GM19328 (cell line): ENCODE measurements around the gene SNAI3.
"Not testable (repeated sequence)": the region's sequence is repeated elsewhere in the genome, so short reads cannot be mapped to it uniquely, and the experiment has no call there.

ENCODE experiments used
- ATAC-seq: cut with Tn5 transposase; IDR thresholded peaks from one replicate; pipeline ENCODE4 v1.9.1; 2021; ENCODE audit warnings: mild to moderate bottlenecking, moderate library complexity; ENCODE audit not compliant: unreplicated experiment

SNAI3 gene

DNA sequence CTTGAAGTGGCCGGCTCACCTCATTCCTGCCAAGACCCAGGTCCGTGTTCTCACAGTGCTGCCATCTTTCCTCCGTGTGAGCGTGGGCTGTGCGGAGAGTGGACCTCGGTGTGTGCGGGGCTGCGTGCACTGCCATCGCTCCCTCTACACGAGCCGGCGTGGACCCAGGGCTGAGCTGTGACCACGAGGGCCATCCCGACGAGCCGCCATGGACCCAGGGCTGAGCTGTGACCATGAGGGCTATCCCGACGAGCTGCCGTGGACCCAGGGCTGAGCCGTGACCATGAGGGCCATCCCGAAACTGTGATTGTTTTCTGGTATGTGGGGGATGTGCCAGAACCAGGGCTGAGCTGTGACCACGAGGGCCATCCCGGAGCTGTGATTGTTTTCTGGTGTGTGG is 14.5 kb downstream of the SNAI3 start:
- ATAC-seq = no peak

DNA sequence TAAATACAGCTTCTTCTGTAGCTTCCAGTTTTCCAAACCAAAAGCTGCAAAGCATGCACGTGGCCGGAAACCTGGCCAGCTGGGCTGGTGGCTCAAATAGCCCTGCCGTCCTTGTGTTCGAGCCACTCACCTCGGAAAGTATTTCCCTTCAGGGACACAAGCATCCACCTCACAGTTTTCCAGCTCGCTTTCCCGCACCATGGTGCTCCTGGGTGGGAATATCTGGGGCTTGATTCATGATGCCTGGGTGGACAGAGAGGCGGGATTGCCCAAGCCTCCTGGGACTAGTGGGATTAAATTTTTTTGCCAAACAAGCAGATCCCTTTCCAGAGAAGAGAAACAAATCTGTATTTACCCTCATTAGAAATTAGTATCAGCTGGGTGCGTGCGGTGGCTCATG is 16.3 kb downstream of the SNAI3 start:
- no peak for ATAC-seq

DNA sequence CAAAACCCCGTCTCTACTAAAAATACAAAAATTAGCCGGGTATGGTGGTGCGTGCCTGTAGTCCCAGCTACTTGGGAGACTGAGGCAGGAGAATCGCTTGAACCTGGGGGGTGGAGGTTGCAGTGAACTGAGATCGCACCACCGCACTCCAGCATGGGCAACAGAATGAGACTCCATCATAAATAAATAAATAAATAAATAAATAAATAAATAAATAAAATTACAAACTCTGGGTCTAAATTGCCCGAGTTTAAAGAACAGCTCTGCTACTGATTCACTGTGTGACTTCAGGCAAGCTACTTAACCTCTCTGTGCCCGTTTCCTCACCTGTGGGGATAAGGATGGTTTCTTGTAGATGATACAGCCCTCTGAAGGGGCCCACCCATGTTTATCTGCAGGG is 16.8 kb downstream of the SNAI3 start:
- ATAC-seq = not testable (repeated sequence)

DNA sequence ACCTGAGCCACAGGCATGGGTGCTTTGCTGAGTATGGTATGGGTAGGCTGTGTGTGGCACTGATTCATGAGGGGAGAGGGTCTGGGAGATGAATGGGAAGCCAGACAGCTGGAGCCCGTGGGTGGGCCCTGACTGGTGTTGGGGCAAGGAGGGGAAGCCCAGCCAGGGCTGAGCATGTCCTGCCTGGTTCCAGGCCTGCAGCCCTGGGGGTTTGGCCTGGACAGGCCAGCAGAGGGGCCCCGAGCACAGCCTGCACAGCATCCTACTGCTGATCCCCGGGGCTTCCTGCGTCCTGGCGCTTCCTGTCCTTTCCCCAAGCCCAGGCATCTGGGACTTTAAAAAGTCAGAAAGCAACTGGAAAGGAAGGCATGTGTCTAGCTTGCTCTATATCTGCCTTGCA is 18.8 kb downstream of the SNAI3 start:
- no peak for ATAC-seq

DNA sequence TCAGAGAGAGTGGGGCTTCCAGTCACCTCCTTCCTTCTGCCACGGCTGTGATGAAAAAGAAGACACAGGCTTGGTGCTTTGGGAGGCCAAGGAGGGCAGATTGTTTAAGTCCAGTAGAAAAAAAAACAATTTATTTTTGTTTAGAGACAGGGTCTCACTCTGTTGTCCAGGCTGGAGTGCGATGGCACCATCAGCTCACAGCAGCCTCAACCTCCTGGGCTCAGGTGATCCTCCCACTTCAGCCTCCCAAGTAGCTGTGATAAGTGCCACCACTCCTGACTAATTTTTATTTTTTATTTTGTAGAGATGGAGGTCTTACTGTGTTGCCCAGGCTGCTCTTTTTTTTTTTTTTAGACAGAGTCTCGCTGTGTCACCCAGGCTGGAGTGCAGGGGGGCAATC is 20.7 kb downstream of the SNAI3 start:
- no peak for ATAC-seq

DNA sequence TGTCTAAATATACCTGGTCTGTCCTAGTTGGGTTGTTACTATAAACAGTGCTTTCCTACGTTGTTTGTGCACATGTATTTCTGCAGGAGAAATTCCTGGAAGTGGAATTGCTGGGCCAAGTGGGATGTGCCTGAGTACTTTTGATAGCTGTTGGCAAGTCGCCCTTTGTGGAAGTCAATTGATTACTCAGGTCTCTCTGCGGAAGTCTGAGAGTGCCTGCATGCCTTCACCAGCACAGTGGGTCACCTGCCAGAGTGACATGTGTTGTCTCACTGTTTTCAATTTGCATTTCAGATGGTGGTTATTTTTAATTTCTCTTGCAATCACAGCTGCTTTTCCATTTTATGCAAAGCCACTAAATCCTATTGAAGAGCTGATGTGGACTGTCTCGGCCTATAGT is 21.2 kb downstream of the SNAI3 start:
- no peak for ATAC-seq

DNA sequence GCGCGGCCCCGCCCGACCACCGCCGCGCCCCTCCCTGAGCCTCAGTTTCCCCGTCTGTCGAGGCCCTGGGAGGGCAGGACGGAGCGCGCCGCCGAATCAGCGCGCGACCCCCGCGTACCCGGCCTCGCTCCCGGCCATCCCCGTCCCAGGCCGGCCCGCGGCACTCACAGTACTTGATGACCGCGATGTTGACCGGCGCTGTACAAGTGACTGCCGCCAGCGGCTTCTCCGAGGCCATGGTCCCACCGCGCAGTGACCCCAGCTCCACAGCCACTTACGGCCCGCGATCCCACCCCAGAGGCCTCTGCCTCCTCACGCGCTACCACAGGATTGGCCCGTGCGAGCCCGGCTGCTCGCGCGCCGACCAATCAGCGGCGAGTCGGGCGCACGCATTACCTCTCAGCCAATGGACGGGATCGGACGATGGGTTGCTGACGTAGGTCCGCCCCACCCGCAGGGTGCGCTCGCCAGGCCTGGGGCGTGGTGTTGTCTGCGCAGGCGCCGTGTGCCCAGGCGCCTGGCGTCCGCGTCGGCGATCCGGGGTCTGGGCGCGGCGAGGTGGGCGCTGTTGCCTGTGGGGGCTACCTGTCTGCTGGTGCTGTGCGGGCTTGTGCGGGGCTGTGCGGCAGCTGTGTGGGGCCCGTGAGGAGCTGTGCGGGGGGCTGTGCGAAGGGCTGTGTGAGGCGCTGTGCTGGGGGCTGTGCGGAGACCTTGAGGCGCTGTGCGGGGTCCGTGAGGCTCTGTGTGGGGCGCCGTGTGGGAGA is 23.3 kb downstream of the SNAI3 start, which contains the start of gene MVD:
MVD (minus strand) TSS at position 249 of the 764 bp plus-strand sequence; CDS start at position 238, 11 bp downstream.
- peak; percentile 93 for ATAC-seq

DNA sequence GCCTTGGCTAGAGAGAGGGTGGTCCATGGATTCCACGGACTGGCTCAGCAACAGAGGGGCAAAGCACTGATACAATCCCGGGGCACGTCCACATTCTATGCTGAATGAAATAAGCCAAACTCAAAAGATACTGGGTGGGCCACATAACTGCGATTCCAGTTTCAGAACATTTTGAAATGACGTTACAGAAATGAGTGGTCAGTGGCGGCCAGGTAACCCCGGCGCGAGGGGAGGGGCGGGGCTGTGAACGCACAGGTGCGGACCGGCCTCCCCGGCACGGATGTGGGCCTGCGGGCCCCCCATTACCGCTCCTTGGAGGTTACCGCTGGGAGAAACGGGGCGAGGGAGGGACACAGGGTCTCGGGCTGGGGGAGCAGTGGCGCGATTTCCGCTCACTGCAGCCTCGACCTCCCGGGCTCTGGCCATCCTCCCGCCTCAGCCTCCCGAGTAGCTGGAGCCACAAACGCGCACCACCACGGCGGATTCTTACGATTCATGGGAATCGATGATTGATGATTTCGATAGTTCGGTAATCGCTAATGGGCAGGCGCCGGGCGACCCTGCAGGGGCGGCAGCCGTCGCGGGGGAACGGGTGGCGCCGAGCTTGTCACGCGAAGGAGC is 24.0 kb downstream of the SNAI3 start:
- no peak for ATAC-seq

DNA sequence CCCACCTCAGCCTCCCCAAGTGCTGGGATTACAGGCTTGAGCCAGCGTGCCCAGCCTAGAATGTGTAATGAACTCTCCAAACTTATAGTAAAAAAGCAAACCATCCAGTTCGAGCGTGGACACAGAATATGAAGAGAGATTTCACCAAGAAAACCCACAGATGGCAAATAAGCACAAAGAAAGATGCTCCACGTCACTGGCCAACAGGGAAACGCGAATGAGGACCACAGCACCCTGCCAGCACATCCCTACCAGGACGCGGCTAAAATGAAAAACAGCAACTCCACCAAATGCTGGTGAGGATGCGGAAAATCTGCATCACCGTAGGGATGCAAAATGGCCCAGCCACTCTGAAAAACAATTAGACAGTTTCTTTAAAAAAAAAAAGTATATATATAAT is 24.8 kb downstream of the SNAI3 start:
- no peak for ATAC-seq

DNA sequence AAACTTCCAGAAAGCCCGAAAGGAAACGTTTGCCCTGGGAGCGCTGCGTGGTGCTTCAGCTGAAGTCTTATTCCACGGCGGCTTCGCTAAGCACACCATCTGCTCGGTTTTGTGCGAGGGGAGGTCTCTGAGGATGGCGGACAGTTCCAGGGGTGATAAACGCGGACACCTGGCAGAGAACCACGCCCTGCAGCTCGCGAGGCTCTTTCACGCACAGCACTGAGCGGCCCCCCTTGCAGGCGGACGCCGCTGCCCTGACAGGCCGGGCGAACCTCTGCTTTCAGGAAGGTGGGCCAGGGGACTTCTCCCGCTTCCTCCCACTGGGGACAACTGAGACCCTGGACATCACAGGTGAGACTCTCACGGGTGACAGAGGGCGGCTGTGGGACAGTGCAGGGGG is 27.1 kb downstream of the SNAI3 start:
- no peak for ATAC-seq

DNA sequence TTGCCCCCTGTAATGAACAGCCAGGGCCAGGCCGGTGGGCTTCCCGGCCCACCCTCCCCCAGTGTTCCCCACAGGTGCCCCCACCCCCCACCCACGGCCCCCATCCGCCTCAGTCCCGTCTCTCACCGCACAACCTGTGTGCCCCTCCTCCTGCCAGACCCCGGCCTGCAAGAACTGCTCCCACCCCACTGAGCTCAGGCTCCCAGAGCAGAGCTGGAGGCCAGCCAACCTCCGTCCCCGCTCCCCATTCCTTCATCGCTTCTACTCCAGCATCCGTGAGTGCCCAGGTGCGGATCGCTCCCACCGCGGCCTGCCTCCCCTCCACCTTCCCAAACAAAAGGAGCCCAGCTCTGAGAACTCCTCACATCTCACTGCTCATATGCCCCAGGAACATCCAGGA is 27.6 kb downstream of the SNAI3 start:
- no peak for ATAC-seq

DNA sequence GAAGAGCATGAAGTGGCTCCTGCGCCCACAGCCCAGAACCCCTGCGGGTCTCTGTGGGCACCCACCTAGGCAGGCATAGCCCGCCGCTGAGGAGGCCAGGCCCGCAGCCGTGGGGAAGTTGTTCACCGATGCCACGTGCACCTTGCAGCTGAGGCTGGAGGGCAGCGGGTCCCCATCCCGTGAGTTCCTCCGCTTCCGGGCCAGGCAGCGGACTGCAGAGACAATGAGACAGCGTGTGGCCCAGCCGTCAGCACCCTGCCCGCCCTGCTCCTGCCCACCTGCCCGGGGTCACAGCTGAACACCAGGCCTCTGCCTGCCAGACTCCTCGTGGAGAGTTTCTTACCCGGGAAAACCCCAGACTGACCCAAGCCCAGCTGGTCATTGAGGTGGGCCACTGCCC is 28.9 kb downstream of the SNAI3 start:
- ATAC-seq = no peak

DNA sequence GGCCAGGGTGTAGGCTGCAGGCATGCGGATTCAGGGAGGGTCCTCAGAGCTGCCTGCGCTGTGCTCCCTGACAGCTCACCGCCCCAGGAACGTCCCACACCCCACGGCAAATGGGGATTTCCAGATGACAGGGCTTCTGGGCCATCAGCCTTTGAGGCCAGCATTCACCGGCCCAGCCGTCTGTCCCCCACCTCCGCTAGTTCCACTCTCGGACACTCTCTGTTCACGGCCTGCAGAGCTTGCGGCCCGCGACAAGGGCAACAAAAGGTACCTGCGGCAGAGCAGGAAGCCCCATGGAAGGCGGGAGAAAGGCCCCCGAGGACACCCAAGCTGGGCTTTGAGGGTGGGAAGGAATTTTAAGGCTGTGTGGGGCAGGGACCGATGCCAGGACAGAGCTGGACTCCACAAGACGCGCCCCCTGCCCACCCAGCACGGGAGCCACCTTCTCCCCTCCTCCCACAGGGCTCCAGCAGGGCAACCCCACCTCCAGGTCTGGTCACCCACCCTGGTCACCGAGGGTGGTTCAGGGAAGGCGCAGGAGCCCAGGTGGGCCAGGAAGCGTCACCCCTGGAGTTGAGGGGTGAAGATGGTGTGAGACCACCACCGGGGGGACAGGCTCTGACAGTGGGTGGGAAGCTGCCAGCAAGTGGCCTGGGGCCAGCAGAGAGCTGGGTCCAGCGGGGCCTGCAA is 29.9 kb downstream of the SNAI3 start:
- ATAC-seq = no peak

DNA sequence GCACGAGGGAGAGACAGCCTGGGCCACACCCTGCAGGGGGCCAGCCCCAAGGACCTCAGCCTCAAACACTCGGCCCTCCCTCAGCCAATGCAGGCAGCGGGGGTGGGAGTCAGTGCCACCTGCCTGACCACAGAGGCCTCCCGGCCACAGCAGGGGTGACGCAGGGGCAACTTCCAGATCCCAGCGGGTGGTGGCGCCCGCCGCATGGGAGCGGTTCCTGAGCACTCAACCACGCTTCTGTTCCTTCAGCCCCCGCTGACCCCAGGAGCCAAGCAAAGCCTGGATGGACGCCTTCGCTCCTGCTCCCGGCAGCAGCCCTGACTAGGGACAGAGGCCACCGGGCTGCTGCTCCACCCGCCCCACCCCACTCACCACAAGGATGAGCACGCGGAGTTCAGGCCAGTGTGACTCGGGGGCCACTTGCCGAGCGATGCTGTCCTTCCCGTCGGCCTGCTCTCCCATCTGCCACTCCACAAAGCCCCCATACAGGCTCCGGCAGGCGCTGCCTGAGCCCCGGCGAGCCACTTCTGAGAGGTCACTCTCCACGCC is 30.5 kb downstream of the SNAI3 start:
- no peak for ATAC-seq

DNA sequence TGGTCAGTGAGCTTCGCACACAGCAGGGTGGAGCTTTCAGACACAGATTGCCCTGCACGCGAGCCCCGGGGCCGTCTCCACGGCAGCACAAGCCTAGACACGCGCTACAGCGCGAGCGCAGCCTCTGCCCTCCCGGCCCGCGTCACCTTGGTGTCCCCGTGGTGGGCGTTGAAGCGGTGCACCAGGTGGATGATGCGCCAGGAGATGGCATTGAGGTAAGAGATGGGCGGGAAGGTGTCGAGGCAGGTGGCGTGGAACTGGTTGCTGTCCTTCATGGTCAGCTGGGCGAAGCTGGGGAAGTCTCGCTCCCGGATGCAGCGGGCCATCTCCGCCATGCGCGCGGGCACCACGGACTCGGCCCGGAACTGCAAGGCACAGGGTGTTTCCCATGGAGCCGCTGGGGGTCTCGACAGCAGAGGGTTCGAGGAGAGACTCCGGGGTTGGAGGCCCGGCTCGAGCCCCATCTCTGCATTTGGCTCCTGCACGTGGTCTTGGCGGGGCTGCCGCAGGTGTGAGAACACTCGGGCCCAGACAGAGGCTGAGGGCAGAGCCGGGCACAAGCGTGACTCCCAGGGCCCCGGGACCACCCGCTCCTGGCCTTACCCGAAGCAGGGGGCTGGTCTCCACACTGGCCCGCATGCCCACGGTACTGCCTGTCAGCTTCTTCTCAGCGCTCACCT is 31.1 kb downstream of the SNAI3 start:
- no peak for ATAC-seq

DNA sequence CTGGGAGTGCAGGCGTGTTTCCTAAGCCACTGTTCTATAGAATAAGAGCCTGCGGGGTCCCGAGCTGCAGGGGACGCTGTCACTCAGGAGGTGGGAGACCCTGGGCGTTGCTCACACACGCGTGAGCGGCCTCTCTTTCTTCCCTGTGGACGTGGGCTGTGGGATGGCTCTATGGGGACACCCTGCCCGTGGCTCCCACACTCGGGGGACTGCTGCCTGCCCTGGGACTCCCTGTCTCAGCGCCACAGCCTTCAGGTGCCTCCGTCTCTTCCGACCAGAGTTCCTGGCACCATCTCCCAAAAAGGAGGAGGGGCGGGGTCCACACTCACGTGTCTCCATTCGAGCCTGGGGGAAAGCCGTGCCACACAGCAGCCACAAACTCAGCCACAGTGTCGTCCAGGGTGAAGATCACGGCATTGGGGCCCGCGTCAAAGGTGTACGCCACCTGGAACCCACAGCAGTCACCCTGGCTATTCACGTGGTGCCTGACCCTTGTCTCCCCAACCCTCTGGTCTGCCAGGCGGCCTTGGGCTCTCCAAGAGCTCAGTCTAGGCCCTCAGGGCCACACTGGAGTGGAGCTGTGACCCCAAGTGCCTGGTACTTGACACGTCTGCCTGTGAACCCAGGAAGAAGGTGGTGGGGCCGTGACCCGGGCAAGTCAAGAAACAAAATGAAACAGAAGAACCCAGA is 31.8 kb downstream of the SNAI3 start:
- ATAC-seq = no peak

DNA sequence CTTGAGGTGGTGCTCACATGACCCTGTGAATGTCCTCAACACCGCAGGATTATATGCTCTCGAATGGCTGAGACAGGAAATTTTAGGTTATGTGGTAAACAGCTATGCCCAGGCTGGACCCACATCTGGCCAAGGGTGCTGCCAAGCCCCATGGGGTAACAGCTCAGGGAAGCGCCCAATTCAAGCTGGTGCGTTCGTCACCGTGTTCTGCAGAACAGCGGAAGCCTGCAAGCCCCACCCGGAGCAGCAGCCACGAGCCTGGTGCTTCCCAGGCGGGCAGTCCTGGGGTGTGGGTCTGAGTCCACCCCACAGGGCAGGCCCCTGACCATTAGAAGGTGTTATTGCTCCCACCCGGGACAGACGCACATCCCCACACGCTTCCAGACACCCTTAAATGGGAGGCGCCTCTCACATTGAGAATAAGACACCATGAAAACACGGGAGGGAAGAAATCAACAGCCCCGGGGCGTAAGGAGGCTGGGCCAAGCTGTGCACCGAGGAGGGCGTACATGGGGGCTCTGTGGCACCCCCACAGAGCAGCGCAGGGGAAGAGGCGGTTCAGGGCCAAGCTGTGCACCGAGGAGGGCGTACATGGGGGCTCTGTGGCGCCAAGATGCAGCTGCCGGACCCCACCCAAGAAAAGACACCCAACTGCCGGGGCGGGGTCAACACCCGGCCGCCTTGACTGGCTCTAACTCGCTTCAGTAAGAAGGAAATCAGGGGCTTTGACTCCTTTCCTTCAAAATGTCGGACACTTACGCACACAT is 32.5 kb downstream of the SNAI3 start:
- no peak for ATAC-seq

DNA sequence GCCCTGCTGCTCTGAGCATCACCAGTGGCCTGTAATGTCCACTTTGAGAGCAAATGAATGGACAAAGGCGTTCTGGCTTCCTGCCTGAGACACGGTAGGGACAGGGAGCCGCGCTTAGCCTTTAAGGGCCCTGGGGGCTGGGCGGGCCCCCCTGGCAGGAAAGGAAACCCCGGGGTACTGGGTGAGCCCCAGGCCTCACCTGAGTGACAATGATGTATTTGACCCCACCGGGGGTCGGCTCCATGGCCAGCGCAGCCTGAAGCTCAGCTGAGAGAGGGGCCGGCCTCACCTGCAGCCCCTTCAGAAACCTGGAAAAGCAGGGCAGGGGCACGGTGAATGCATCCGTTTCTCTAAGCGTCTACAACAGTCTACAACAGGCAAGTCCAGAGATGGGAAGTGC is 33.2 kb downstream of the SNAI3 start:
- no peak for ATAC-seq

DNA sequence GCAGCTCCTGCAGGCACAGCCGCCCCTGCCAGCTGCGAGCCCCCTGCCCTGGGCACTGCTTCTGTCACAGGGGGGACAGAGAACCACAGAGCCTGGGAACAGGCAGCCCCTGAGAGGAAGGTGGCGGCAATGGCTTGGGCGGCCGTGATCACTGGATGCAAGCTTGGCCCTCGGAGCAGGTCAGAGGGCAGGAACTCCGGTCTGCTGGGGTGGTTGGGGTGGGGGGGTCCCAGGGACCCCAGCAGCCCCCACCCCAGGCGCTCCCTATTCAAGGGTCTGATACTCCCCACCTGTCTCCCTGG is 33.6 kb downstream of the SNAI3 start:
- ATAC-seq = no peak
